ENCODE data around the gene ANKRD9. TPM values are rescaled to one million over a fixed set of nuclear protein-coding genes. Genes with fewer than 3 reads are reported as not detected.

ANKRD9 gene
- total and polyA plus RNA-seq, 2 donors (not counting 3 experiments of a cell fraction or from before 2014, with no cell fraction given): 21.0 to 24.6 TPM

- dilution Hi-C loops (cut with MboI; ENCODE audit: extremely low pct_ligation_motif_present, low sequenced_read_pairs) (no loop called here), intact Hi-C loops (cut with micrococcal nuclease) (no loop called here)
Observed at GRCh38 chr14:102485693-102486512, 23.7 kb downstream of the ANKRD9 start.

More at GRCh38 chr14:102485693-102486512, 23.7 kb downstream of the ANKRD9 start:
- H3K9me3 ChIP-seq (replicated peaks; ENCODE audit: control insufficient read depth, insufficient read depth, low read length): no peaks in the 10 kb centered on the region
- H3K9me1 ChIP-seq (replicated peaks; ENCODE audit: control insufficient read depth, extremely low read depth, insufficient read depth, low read length): no peaks in the 10 kb centered on the region
- TF ChIP-seq MAX (IDR thresholded peaks at IDR 0.05; ENCODE audit: insufficient read depth, insufficient read length) (no peak), FOS (IDR thresholded peaks at IDR 0.05; ENCODE audit: borderline replicate concordance, insufficient read depth, low read length) (no peak), POLR2A (IDR thresholded peaks at IDR 0.05; ENCODE audit: low read depth, low read length) (no peak), GATA2 (IDR thresholded peaks at IDR 0.05; ENCODE audit: insufficient read depth, insufficient read length, low read depth, low read length) (no peak), JUN (IDR thresholded peaks at IDR 0.05; ENCODE audit: borderline replicate concordance, insufficient read depth, insufficient read length, low read depth) (no peak), MYC (IDR thresholded peaks at IDR 0.05; ENCODE audit: low read depth, low read length) (no peak), EZH2 (IDR thresholded peaks at IDR 0.05; ENCODE audit: borderline replicate concordance, low read depth, low read length, severe bottlenecking) (no peak), POLR2AphosphoS5 (IDR thresholded peaks at IDR 0.05; ENCODE audit: insufficient read depth, low read depth, low read length) (no peak), CTCF (IDR thresholded peaks at IDR 0.05; ENCODE audit: extremely low read depth in 1 of 2, insufficient read depth in 1 of 2, low read depth in 1 of 2, low read length in 2 of 2) (no peak)
- H4K20me1 ChIP-seq (replicated peaks; ENCODE audit: control insufficient read depth, extremely low read depth, insufficient read depth, low read length): no peaks in the 10 kb centered on the region
- no peak for FAIRE-seq
- ChIA-PET CTCF (interaction anchor here (1.1 kb wide), 1 partner anchor 8 kb away, joined by 3 read pairs; no protein-coding TSS in a partner anchor), POLR2A (no interaction called here)
- DNase-seq (ENCODE audit: low read depth, low spot score): no peak
- H3K79me2 ChIP-seq (ENCODE audit: control insufficient read depth, insufficient read depth, low read length): no peaks in the 10 kb centered on the region
- no peaks in the 10 kb centered on the region for H3K36me3 ChIP-seq (ENCODE audit: control insufficient read depth in 2 of 2, extremely low read depth in 1 of 2, insufficient read depth in 2 of 2, low read length in 2 of 2)
- no peak overlapping the region for H3K9ac ChIP-seq (replicated peaks; ENCODE audit: extremely low read depth, insufficient read depth, low read length)
- no peak overlapping the region for H3K27ac ChIP-seq (ENCODE audit: insufficient read depth, low read depth, low read length)
- H3K27me3 ChIP-seq (ENCODE audit: control insufficient read depth in 2 of 2, insufficient read depth in 2 of 2, low read length in 2 of 2): no peaks in the 10 kb centered on the region
- H3K4me2 ChIP-seq (ENCODE audit: insufficient read depth, low read length): no peak overlapping the region
- H3K4me1 ChIP-seq (ENCODE audit: control insufficient read depth, extremely low read depth, insufficient read depth, low read length): no peaks in the 10 kb centered on the region
- H2AFZ ChIP-seq (ENCODE audit: low read depth, low read length): no peak overlapping the region
- BruUV-seq (replicated peaks): no TSS peak
- H3K4me3 ChIP-seq (replicated peaks in 1 of 3; ENCODE audit: insufficient read depth in 1 of 3, low read depth in 1 of 3, low read length in 3 of 3): no peak overlapping the region
